HG03060 (cell line): ENCODE data around the gene GRIN1.

Experiments
- ATAC-seq: cut with Tn5 transposase; IDR thresholded peaks from one replicate; pipeline ENCODE4 v1.9.1; 2021; ENCODE audit warnings: low read depth, moderate number of reproducible peaks; ENCODE audit not compliant: unreplicated experiment

GRIN1 gene

GRCh38 chr9:137138722-137139467 lies at the start of gene GRIN1:
TSS of gene GRIN1 (plus strand) at chr9:137139154. CDS start at chr9:137139487, 333 bp downstream.
- no peak for ATAC-seq

GRCh38 chr9:137089232-137089947 lies 49.6 kb upstream of the GRIN1 start:
- no peak for ATAC-seq

GRCh38 chr9:137095664-137096517 lies 43.1 kb upstream of the GRIN1 start:
- no peak for ATAC-seq

DNA sequence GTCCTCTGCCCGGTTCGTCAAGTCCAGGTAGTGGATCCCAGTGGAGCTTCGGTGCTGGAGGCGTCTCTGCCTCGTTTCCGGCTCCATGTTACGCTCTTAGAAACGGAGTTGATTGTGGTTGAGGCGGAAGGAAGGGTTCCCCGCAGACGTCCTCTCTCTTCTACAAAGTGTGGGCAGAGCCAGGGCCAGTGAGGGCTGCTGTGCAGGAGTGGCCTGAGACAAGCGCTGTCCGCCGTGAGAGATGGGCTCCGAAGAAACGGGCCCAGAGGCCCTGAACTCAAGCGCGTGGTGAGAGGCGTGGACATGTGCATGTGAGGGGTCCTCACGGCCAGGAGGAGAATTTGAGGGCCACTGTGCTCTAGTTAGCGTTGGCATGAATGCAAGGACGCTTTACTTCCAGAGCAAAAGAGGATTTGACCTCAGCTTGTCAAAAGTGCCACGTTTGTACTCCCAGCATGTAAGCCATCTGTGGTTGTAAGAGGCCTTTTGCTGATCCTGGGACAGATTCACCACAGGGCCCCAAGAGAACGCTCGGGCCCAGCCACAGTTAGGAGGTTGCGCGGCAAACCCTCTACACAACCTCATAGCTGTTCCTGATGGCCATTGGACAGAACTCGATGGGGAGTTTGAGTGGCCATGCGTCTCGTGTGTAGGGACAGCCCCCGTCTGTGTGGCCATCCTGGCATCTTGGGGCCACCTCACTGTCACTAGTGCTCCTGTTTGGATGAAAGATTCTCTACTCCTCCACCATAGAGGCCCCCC lies 42.0 kb upstream of the GRIN1 start:
- ATAC-seq, result no peak

DNA sequence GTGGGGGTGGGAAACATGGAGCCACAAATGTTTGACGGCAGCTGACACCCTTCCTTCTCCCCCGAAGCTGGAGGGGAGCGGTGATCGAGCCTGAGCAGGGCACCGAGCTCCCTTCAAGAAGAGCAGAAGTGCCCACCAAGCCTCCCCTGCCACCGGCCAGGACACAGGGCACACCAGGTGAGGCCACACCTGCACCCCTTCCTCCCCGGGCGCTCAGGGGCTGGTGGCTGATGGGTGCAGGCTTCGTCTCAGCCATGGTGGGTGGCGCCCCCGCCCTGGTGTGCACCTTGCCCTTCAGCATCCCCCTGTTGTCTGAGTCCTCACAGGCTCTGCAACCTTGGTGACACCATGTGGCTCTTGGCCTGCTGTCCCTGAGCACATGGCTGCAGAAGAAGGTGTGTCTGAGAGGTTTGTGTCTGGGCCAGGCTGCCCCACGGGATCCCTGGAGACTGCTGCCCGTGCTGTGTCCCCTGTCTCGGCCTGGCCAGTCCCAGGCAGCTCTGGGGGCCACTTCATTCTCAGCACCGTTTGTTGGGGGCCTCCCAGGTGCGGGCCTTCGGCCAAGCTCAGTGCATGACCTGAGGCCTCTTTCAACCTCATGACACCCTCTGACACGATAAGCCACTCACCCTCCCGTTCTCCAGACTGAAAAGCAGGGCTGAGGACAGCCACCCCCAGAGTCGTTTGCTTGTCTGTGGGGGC lies 41.0 kb upstream of the GRIN1 start:
- no peak for ATAC-seq

DNA sequence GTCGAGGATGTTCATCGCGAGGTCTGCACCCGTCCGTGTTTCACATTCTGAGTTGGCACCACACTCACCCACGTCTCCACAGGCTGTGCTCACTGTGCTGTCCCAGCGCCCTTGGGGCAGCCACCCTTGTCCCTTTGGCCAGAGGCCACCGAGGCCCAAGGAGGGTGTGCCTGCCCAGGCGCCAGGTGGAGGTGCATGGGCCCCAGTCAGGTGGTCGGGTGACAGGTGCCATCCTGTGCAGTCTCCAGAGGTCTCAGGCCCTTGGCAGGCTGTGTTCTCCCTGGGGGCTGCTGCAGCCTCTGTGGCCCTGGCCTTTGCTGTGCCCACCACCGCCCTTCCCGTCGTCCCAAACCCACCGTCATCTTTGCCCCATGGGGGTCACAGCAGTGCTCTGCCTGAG lies 39.7 kb upstream of the GRIN1 start:
- no peak for ATAC-seq

- ATAC-seq, result no peak
Measured at GRCh38 chr9:137103206-137103999, 35.6 kb upstream of the GRIN1 start.

DNA sequence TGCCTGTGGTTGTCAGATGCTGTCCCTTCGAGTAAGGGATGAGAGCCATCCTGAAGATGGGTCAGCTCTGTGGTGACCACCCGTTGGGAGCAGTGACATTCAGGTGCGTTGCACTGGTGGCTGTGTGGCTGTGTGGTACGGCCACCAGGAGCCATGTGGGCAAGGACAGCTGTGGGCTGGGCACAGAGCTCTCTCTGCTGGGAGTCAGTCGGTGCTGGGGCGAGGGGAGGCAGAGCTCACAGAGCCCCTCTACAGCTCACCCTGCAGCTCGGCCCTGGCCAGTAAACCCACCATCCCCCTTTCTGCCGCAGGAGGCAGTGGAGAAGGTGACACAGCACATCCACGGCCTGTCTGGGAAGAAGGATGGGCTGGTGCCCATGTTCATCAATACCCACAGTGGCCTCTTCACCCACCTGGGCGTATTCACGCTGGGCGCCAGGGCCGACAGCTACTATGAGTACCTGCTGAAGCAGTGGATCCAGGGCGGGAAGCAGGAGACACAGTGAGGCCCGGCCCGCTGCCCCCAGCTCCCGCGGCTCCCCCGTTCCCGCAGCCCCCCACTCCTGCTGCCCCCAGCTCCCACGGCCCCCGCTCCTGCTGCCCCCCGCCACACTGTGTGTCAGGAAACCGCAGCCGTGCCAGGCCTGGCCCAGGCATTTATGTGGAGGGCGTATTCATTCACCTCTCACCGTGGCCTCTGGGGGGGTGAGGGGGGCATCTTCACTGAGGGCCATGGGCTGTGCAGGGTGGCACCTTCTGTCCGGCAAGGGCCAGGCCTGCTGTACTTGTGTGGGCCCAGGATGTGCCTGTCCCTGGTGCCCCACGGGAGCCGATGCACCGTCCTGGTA lies 32.9 kb upstream of the GRIN1 start:
- ATAC-seq, result no peak

DNA sequence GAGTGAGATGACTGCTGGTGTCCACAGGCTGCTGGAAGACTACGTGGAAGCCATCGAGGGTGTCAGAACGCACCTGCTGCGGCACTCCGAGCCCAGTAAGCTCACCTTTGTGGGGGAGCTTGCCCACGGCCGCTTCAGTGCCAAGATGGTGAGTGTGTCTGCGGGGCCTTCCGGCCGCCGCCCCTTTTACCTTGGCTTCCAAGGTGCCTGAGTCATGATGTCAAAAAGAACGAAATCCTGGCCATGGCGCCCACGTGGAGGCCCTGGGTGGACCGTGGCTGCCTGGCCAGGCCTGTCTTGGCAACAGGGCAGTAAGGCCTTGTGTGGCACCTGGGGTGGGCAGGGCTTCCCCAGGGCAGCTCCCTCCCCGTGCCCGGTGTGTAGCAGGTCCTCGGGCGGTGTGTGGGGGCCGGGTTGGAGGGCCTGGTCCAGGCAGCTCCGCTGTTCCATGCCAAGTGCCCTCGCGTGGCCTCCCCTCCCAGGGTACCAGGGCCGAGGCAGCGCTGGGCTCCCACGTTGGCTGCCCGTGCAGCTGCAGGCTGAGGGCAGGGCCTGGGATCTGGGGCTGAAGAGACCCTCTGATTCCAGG lies 32.2 kb upstream of the GRIN1 start:
- ATAC-seq, result no peak

DNA sequence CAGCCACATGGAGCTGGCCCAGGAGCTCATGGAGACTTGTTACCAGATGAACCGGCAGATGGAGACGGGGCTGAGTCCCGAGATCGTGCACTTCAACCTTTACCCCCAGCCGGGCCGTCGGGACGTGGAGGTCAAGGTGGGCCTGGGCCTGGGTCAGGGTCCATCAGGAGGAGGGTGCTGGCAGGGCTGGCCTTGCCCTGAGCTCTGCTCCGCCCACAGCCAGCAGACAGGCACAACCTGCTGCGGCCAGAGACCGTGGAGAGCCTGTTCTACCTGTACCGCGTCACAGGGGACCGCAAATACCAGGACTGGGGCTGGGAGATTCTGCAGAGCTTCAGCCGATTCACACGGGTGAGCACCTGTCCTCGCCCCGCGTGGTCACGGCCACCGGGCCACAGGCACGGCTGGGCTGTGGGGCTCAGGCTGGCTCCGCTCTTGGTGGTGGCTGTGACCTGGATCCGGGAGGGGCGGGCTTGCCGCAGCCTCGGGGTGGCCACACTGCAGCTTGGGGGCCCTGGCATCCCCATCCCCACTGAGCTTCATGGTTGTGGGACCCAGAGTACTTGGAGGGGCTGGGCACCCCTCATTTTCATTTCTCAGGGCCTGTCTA lies 31.5 kb upstream of the GRIN1 start:
- ATAC-seq, result no peak

GRCh38 chr9:137107982-137108381 lies 31.0 kb upstream of the GRIN1 start:
- no peak for ATAC-seq

DNA sequence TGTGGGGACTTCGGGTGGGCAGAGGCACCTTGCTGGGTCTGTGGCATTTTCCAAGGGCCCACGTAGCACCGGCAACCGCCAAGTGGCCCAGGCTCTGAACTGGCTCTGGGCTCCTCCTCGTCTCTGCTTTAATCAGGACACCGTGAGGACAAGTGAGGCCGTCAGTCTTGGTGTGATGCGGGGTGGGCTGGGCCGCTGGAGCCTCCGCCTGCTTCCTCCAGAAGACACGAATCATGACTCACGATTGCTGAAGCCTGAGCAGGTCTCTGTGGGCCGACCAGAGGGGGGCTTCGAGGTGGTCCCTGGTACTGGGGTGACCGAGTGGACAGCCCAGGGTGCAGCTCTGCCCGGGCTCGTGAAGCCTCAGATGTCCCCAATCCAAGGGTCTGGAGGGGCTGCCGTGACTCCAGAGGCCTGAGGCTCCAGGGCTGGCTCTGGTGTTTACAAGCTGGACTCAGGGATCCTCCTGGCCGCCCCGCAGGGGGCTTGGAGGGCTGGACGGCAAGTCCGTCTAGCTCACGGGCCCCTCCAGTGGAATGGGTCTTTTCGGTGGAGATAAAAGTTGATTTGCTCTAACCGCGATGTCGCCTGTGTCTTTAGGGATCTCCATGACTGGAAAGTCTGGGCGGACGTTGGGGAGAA lies 30.2 kb upstream of the GRIN1 start:
- ATAC-seq, result no peak

GRCh38 chr9:137109250-137110146 lies 29.5 kb upstream of the GRIN1 start:
- no peak for ATAC-seq

DNA sequence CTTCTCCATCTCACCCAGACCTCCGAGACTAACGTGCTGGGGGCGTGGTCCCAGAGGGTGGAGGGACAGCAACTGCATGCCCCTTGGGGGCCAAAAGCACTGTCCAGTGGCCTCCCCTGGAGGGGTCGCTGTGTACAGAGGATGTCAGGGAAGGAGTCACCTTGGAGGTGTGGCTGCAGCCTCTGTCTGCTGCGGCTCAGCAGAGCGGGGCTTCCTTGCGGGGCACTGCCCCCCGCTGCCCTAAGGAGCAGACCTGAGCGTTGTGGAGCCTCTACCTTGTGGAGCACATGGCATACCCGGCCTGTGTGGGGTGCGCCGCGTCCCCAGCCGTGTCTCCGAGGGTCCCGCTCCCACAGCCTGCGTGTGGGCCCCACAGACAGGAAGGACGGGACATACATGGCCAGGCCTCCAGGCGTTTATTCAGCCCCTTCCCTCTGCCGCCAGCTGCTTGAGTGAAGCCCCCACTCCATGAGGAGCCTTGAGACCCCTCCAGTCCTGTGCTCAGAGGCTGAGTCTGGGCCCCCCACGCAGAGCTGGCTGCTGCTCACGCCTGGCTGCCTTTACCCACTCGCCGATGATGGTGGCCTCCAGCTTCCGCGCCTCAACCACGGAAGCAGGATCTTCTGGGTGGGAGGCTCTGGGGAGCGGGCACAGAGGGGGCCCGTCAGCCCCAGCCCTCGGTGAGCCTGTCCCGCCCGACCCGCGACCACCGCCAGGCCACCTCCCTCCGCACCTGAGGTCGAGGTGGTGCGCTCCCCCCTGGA lies 28.6 kb upstream of the GRIN1 start:
- no peak for ATAC-seq
